Hindlimb muscle (tissue), 1 donor: Measurements from ENCODE around the gene PPP1R2. TPM values are rescaled to one million over a fixed set of nuclear protein-coding genes. Genes with fewer than 3 reads are reported as not detected.
"Not testable (repeated sequence)": the region's sequence is repeated elsewhere in the genome, so short reads cannot be mapped to it uniquely, and the experiment has no call there.

Experiments used
- DNase-seq: peaks from one replicate; pipeline ENCODE4 v3.0.0-alpha.2; 2013
- polyA plus RNA-seq: library from polyadenylated mRNA; unstranded; fragments of 120-200 nt; gene quantifications from one replicate; pipeline ENCODE4 v1.2.1, GENCODE V29; 2013; ENCODE audit not compliant: insufficient read length

The PPP1R2 gene
- 35.8 TPM for polyA plus RNA-seq

DNA sequence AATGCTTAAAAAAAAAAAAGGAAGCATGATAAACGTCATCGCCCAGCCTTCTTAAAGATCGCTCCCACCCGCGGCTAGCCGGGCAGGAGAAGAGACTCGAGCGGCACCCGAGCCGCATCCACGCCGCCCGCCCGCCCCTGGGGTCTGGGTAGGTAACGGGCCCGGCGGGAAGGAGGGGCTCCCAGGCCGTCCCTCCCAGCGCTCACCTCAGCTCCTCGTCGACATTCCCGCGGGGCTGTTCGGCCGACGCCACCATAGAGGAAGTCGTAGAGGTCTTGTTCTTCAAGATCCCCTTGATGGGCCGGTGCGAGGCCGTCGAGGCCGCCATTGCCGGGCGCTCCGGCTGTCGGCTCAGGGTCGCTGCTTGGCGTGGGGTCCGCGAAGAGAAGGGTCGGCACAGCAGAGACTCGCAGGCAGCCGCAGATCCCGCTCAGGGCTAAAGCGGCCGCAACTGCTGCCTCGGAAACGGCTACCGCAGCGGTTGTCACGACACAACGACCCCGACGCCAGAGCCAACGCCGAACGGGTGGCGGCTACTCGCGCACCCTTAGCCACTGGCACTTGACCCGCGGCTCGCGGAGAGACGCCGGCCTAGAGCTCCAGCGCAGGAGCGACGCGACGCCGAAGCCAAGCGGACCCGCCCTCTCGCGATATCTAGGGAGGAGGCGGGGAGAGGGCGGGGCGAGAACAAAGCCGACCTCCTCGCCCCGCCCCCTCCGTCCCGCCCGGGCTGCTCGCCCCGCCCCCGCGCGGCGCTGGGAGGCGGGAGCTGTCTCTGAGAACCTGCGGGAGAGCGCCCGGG lies at the start of gene PPP1R2:
TSS of gene PPP1R2 (minus strand) at position 628 of the 802 bp plus-strand sequence. CDS start at position 328, 300 bp downstream.
- DNase-seq: peak; percentile 95

DNA sequence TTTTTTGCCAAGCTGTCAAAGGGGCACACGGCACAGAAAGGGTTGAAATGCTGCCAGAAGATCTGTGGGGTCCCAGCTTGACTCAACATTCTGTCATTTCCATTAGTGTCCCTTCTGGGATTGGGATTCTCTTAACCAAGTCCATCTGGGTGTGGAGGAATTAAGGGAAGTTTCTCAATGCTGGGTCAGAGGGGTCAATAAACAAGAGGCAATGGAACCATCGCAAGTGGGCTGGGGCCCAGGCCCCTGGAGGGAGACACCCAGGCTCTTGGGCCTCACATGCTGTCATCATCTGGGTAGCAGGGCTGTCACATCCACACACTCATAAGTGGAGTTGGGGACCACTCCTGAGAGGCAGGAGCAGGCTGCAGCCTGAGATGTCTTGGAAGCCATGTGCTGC lies 48.7 kb upstream of the PPP1R2 start:
- DNase-seq: no peak

DNA sequence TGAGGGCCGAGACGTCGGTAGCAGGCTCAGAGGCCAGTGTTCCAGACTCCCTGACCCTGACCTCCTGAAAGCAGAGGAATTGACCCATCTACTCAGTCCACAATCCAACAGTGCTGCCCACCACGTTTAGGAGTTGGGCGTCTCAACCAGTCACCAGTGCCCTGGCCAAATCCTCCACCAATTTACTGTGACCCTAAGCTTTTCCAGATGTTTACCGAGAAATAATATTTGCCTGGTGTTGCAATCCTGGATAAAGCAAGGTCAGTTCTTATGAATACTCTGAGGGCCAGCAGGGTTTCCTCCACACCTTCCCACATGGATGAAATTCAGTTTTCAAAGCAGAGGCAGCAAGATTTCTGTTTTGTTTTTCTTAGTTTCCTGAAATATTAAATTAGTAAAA lies 48.1 kb upstream of the PPP1R2 start:
- DNase-seq: no peak

DNA sequence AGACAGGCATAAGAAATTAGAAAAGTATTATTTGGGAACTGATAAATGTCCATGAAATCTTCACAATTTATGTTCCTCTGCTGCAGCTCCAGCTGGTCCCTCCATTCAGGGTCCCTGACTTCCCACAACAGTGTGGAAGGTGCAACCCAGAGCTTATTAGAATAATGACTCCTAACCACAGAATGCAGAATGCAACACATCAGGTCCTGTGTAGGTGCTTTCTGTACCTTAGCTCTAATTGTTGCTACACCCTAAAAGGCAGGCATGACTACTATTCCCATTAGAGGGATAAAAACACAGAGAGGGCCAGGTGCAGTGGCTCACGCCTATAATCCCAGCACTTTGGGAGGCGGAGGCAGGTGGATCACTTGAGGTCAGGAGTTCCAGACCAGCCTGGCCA lies 47.3 kb upstream of the PPP1R2 start:
- DNase-seq: not testable (repeated sequence)

DNA sequence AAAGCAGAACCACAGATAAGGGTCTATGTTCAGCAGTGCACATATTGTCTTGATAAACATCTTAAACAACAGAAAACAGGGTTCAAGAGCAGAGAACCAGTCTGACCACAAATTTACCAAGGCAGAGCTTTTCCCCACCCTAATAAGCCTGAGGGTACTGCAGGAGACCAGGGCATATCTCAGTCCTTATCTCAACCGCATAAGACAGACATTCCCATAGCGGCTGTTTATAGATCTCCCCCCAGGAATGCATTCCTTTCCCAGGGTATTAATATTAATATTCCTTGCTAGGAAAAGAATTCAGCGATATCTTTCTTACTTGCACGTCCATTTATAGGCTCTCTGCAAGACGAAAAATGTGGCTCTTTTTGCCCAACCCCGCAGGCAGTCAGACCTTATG lies 46.7 kb upstream of the PPP1R2 start:
- not testable (repeated sequence) for DNase-seq

DNA sequence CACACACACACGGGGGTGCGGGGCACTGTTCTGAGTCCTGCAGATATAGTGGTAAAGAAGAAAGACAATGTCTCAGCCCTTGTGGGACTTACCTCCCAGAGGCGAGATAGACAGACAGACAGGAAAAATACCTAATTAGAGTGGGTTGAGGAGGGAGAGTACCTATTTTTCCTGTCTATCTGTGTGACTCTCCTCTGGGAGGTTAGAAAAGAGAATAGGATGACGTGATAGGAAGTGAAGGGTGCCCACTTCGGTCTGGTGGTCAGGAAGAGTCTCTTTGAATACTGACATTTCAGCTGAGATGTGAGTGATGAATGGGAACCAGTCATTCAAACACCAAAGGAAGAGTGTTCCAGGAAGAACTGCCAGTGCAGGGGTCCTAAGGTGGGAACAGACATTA lies 44.7 kb upstream of the PPP1R2 start:
- no peak for DNase-seq

DNA sequence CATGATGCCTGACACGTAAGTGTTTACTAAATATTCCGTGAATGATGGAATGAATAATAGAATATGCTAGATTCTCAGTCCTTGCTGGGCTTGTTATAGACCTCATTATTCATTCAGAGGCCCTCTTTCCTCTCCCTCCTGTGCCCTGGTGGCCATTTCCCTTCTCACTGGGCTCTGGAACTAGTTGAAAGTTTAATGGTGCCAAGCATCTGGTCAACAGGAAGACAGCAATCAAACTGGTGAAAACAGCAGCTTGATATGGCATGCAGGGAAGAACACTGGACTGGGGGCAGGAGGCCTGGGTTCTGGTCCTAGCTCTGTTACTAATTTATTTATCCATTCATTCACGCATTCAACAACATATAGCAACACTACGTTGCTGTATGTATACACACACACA lies 44.3 kb upstream of the PPP1R2 start:
- no peak for DNase-seq

DNA sequence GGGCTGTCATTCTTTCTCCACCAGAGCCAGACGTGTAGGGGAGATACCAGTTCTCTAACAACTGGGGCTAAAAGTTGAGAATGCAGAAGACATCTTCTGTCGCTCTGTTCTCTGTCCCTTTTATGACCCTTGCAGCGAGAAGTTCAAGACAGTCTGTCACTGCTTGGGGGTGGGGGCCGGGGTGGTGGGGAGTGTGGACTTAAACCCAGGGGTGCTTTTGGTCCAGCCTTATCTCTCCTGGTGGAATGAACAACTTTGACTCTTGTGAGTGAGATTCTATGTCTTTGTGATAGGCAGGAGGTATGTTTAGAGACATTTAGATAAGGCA lies 41.4 kb upstream of the PPP1R2 start:
- DNase-seq: no peak

DNA sequence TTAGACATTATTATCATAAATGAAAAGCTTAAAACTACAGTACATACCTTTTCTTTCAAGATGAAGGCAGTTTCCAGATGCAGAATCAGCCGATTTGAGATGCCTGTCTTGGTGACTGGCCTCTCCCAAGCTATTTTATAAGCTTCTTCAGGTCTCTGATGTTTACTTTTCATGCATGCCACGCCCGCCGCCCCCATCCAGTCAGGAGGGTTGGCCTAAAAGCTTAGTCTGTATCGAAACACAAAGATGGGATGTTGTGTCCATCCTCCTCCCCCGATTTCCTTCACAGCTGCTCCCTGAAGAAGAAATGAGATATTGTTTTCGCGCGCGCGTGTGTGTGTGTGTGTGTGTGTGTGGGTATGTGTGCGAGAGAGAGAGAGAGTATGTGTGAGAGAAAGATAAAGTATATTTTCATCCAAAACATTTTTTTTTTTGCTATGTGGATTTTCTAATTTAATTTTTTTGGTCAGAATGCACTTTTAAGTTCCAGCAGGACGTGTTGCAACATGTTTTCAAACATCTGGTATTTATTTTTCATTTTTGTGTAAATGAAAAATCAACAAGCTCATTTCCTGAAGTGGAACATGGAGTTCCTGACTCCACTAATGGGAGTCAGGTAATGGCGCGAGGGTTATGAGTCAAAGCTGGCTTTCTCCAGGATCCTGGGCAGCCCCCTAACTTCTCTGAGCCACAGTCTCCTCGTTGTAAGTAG lies 40.9 kb upstream of the PPP1R2 start, which contains the start of gene APOD:
TSS of gene APOD (minus strand) at position 110 of the 712 bp plus-strand sequence. CDS start 4,479 bp downstream, outside the sequence.
- DNase-seq: peak; percentile 69

DNA sequence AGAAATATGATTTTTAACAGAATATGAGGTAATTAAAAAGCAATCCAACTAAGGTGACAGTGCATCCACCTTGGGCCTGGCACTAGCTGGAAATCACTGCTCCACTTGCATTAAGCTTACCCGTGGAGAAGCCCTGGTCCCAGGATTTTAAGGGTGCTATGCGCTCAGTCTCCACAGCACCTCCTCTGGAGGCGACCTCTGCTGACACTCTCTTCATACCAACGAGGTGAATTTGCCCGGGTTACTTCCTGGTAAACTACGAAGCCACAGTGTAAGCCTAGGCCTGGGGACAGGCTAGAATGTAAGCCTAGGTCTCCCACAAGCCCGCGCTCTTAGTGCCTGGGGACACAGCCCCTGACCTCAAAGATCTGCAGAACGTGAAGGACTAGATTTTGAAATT lies 39.8 kb upstream of the PPP1R2 start:
- DNase-seq: no peak

DNA sequence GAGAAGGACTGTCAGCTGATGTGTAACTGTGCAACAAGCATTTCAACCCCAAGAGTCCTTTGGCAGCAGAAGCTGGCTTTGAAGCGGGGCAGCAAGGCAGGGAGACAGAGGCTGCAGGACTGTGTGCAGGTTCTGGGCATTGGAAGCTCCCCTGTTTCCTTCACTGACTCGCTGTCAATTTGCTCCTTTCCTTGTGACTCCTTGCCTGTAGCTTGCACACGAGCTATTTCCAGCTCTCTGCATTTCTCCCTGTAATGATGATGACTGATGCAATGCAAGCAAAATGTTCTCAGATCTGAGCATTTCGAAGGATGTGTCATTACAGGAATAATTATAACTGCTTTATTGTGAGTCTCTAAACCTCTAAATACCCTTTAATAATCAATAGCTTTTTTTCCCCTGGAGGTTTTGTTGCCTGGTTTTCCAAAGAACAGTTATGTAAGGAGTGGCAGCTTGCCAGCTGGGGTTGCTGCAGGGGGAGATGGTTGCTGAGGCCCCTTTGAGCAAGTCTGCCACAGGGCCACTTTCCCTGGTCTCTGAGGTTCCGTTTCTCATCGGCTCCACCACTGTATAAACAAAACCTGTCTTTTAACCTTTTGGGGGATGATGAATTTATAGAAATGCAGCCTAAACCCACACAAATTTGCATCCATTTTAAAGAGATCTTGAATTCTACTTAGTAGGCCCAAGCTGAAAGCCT lies 37.8 kb upstream of the PPP1R2 start:
- no peak for DNase-seq

DNA sequence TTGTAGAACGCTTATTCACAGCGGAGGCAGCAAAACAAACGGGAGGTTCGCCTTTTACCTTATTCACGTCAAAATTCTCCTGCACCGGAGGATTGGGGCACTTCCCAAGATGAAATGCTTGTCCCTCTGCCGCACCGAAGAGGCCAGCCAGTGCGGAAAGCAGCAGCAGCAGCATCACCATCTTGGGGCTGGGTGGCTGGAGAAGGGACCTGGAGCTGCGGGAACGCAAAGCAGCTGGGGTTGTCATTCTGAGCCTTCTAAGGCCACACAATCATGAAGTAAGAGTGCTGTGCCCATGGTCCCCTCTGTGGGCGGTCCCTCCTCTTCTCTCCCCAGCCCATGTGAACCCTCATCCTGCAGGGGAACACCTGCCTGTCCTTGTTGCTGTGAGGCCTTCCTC lies 36.2 kb upstream of the PPP1R2 start:
- DNase-seq: no peak

DNA sequence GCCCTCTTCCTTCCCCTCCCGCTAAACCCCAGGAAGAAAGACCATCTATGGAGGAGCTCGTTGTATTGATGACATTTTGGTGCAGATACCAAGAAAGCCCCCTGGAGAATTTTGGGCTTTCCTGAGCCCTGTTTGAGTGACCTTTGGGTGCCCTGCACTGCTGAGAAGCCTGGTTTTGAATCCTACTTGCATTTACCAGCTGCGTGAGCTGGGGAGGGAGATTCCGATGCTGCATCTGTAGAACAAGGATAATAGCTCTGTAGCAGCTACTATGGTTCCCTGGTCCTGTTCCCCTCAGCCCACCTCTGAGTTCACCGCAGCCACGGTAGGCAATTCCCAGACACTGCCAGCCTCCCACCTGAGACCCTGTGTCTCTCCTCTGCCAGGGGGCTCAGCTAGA lies 35.4 kb upstream of the PPP1R2 start:
- no peak for DNase-seq

DNA sequence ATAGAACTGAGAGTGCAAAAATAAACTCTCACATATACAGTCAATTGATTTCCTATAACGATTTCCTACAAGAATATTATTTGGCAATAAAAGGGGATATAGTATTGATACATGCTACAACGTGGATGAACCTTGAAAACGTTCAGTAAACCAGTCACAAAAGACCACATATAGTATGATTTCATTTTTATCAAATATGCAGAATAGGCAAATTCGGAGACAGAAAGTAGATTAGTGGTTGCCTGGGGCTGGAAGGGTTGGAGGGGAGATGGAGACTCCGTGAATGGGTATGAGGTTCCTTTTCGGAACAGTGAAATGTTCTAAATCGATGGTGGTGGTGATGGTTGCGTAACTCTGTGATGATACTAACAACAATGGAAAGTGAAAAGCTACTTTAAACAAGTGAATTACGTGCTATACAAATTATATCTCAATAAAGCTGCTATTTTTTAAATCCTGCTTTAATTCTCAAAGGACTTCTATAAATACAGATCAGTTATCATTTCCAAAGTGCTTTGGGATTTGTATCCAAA lies 34.6 kb upstream of the PPP1R2 start:
- no peak for DNase-seq

DNA sequence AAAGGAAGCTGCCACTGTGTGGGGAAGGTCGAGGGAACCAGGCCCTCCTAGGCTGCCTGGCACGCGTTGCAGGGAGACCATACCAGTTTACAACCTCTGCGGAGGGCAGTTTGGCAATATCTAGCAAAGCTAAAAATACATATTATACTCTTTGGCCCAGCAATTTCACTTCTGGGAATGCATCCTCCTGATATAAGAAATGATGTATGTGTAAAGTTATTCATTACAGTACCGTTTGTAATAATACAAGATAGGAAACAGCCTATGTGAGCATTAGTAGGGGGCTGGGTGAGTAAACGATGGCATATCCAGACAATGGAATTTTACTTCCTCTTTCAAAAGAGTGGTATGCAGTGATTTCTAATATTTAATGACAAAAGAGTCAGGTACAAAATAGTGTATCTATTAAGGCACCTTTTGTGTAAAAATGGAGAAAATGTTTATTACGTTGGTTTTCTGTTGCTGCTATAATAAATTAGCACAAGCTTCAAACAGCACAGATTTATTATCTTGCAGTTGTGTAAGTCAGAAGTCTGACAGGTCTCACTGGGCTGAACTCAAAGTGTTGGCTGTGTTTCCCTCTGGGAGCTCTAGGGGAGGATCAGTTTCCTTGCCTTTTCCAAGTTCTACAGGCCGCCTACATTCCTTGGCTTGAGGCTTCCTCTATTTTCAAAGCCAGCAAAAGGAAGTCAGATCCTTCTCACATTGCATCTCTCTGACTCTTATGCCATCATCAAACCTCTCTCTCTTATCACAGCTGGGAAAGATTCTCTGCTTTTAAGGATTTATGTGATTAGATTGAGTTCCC lies 31.6 kb upstream of the PPP1R2 start:
- no peak for DNase-seq

DNA sequence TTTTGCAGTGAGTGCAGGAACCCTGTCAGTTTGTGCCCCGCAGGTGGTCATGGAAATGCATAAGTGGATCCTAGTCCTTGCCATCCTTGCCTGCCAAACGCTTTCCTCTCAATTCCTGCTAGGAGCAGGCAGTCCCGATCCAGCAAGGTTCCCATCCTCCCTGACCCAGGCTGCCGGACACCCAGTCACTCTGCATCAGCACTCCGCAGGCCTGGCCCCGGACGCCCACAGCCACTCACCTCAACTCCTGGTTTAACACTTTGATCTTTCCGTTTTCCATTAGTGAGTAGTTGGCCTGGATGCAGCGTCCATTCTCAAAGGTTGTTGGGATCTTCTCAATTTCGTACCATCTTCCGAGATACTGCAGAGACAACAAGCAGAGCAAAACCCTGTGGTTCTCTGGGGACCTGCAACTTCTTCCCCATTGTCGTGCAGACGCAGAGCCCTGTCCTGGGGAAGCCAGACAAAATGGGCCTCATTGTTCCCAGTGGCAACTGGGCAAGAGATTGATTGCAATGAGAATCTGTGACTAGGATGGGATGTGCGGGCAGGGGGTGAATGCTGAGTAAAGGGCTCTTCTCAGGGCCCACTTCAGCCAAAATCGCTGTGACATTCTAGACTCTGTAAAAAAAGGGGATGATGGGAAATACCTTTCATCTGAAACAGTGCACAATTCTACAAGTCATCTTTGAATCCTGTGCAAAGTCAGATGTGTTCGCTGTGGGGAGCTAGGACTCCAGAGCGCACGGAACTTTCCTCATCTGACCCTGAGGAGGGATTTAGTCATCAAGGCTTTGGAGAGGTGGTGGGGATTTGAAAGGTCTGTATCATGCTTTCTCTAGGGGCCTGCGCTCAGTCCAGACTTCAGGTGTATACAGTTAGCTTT lies 30.7 kb upstream of the PPP1R2 start:
- no peak for DNase-seq

DNA sequence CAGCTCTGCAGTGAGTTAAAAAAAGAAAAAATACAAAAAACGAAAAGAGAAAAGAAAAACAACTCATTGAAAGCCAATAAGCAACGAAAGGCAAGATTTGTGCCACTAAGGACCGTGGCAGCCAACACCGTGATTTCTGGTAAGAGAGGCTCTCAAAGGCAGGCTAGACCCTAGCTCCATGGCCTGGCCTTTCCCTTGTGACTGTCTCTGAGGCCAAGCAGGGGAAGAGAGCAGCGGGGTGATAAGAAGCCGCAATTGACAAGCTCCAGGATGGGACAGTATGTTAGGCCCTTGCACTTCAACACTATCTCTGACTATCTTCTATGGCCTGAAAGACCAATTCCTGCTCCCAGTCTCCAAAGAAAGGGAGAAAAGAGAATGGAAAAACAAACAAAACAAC lies 28.2 kb upstream of the PPP1R2 start:
- no peak for DNase-seq

DNA sequence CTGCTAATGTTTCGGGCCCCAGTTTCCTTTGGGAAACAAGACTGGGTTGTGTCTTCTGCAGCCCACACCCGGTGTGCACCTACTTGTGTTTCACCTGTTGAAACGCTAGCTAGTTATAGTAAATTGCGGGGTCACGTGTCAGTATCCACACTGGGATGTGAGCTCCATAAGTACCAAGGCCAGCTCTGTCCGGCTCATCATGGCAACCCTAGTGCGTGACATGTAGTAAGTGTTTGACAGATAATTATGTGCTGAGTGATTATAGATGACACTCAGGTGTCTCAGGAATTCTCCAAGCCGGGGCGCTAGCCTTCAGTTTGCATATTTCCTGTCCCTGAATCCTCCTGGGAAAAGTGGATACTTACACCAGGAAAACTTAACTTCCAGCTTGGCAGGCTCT lies 27.8 kb upstream of the PPP1R2 start:
- DNase-seq: no peak

DNA sequence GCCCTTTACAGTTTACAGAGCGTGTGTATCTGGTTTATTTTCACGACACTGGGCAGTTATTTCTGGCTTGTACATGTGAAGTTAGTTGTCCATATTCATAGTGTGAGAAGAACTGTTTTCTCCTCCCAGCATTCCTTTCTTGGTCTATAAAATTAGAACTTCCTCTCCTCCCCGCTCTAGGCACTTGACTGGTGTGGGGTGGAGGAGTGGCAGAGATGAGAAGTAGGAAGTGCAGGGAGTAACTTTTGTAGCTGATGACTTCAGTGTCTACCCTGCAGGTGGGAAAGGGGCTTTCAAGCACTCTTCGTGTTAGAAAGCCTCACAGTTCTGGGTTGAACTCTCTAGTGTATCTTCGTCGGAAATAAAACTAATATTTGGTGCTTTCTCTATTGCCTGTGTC lies 27.2 kb upstream of the PPP1R2 start:
- no peak for DNase-seq

DNA sequence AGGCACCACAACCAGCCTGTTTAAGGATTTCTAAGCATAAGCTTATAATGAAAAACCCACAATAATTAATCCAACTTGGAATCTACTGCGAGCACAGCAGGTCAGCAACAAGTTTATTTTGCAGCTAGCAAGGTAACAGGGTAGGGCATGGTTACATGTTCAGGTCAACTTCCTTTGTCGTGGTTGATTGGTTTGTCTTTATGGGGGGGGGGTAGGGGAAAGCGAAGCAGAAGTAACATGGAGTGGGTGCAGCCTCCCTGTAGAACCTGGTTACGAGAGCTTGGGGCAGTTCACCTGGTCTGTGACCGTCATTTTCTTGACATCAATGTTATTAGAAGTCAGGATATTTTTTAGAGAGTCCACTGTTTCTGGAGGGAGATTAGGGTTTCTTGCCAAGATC lies 25.5 kb upstream of the PPP1R2 start:
- DNase-seq: no peak

DNA sequence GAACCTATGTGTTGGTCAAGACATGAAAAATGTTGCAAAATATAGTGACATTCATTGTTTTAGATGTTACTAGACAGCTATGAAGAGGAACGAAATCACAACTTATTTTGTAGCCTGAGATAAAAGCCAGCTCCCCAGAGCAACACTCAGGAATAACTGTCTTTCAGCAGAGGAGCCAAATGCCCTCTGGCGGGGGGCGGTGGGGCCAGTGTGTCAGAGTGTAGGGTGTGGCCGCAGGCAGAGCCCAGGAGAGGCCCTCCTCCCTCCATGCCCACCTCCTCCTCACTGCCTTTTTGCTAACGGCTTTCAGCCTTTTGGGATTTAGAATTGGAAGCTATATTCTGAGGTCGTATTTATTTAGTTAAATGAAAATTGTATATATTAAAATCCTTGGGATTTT lies 23.7 kb upstream of the PPP1R2 start:
- DNase-seq: no peak
